ENCODE data around the gene ASB6. TPM values are rescaled to one million over a fixed set of nuclear protein-coding genes. Genes with fewer than 3 reads are reported as not detected.
A peak's percentile ranks its signal among the peaks of the same experiment; 100 is the strongest.

The ASB6 gene
- total RNA-seq: 9.3 TPM
- long read RNA-seq, transcript ASB6-201 (6 exons, 2,330 nt): major isoform, 13 of 16 reads
- long read RNA-seq, partial matches to known transcripts: 0 of 16 reads
- long read RNA-seq, other reads (novel, unspliced or antisense): 3 of 16 reads

GRCh38 chr9:129641750-129642585, at the start of gene ASB6:
Gene ASB6 (minus strand): TSS chr9:129642151. CDS start chr9:129641999, 152 bp downstream.
- DNase-seq (ENCODE audit: missing footprints) (peak; percentile 99), ATAC-seq (peak; percentile 96)
- intact Hi-C loops (cut with DNase I): loop anchor here (2.0 to 5.0 kb wide), 2 partner anchors 95 to 141 kb away; no protein-coding TSS in a partner anchor

GRCh38 chr9:129688285-129689043, 46.5 kb upstream of the ASB6 start:
- DNase-seq (ENCODE audit: missing footprints) (peak; percentile 20), ATAC-seq (no peak)

DNA sequence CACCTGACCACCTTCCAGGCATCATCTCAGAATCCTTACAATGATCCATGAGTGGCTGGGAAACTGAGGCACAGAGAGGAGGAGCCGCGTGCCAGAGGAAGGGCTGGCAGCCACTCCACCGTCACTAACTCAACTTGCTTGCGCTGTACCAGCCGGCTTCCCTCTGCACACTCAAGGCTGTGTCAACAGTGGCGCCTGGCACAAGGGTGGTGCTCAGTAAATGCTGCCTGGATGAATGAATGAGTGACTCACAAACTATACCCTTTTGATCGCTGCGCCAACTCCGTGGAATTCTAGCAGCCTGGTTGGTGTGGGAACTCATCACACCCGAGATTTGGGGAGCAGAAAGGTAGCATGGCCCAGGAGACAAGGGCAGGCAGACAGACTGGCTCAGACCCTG, 45.4 kb upstream of the ASB6 start:
- DNase-seq (ENCODE audit: missing footprints) (no peak), ATAC-seq (no peak)
- intact Hi-C loops (cut with DNase I): no loop called here

More at GRCh38 chr9:129688285-129689043, 46.5 kb upstream of the ASB6 start:
- intact Hi-C loops (cut with DNase I): no loop called here

- no peak for ATAC-seq
- intact Hi-C loops (cut with DNase I): no loop called here
- no peak for DNase-seq (ENCODE audit: missing footprints)
Measured at GRCh38 chr9:129686736-129687135, 44.8 kb upstream of the ASB6 start.

- DNase-seq (ENCODE audit: missing footprints) (no peak), ATAC-seq (no peak)
- intact Hi-C loops (cut with DNase I): no loop called here
Measured at GRCh38 chr9:129685933-129686259, 43.9 kb upstream of the ASB6 start.

DNA sequence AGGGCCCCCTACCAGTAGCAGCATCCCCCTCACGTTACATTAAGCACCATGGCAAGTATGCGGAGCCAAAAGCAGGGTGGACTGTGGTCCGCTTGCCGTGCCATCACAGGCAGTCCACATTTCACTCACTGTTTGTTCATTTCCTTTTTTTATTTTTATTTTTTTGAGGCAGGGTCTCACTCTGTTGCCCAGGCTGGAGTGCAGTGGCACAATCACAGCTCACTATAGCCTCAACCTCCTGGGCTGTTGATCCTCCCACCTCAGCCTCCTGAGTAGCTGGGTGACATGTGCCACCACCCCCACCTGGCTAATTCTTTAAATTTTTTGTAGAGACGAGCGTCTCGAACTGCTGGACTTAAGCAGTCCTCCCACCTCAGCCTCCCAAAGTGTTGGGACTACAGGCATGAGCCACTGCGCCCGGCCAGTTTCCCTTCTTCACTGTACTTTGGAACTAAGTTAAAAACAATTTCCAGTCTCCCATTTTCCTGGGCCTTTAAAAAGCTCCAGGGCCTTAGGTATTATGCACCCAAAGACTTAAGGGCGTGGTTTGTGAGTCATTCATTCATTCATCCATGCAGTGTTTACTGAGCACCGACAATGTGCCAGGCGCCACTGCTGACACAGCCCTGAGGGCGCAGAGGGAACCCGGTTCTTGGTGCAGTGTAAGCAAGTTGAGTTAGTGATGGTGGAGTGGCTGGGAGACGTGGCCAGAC, 43.4 kb upstream of the ASB6 start:
- ATAC-seq (no peak), DNase-seq (ENCODE audit: missing footprints) (no peak)
- intact Hi-C loops (cut with DNase I): no loop called here

GRCh38 chr9:129682381-129682780, 40.4 kb upstream of the ASB6 start:
- DNase-seq (ENCODE audit: missing footprints) (no peak), ATAC-seq (no peak)
- intact Hi-C loops (cut with DNase I): no loop called here

GRCh38 chr9:129681924-129682323, 40.0 kb upstream of the ASB6 start:
- intact Hi-C loops (cut with DNase I): no loop called here
- ATAC-seq (no peak), DNase-seq (ENCODE audit: missing footprints) (peak; percentile 16)

- DNase-seq (ENCODE audit: missing footprints) (no peak), ATAC-seq (no peak)
- intact Hi-C loops (cut with DNase I): no loop called here
Measured at GRCh38 chr9:129679537-129679936, 37.6 kb upstream of the ASB6 start.

GRCh38 chr9:129678844-129679243, 36.9 kb upstream of the ASB6 start:
- DNase-seq (ENCODE audit: missing footprints) (no peak), ATAC-seq (no peak)
- intact Hi-C loops (cut with DNase I): no loop called here

DNA sequence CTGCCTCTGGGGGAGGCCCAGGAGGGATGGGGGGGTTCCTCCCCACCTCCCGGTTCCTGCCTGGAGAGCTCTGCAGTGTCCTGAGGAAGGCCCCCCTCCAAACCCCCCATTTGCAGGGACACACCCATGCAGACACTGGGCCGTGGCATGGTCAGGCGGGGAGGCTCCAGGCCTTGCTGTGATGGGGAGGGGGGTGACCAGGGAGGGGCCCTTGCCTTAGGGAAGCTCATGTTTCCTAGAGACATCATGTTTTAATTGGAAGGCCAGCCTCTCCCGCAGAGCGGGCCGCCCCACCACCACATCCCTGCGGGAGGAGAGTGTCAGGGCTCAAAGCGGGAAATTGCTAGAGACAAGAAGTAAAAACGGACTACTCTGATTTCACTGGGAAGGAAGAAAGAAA, 35.5 kb upstream of the ASB6 start:
- intact Hi-C loops (cut with DNase I): no loop called here
- no peak for ATAC-seq
- no peak for DNase-seq (ENCODE audit: missing footprints)

- intact Hi-C loops (cut with DNase I): no loop called here
- DNase-seq (ENCODE audit: missing footprints): no peak
- peak; percentile 32 for ATAC-seq
Measured at GRCh38 chr9:129676975-129677374, 35.0 kb upstream of the ASB6 start.

- intact Hi-C loops (cut with DNase I): no loop called here
- ATAC-seq: no peak
- DNase-seq (ENCODE audit: missing footprints): no peak
Measured at GRCh38 chr9:129676287-129676686, 34.3 kb upstream of the ASB6 start.

DNA sequence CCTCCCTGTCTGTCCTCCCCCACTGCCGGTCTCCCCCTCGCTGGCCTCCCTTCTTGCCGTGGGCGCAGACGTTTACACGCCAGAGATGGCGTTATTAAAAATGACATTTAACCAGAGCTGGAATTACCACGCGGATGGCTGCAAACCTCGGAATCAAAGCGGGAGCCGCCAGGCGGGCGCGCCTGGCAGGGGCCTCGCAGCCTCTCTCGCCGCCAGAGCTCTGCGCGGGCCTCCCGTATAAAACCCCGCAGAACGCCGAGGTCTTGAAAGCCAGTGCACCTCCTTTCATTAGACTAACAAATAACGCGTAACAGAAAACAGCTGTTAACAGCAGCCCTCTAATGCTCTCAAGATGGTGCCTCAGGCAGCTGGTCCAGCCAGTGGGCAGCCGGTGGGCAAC, 33.7 kb upstream of the ASB6 start:
- ATAC-seq: no peak
- intact Hi-C loops (cut with DNase I): no loop called here
- no peak for DNase-seq (ENCODE audit: missing footprints)

GRCh38 chr9:129674229-129674628, 32.3 kb upstream of the ASB6 start:
- ATAC-seq (no peak), DNase-seq (ENCODE audit: missing footprints) (no peak)
- intact Hi-C loops (cut with DNase I): no loop called here

GRCh38 chr9:129673602-129674001, 31.7 kb upstream of the ASB6 start:
- ATAC-seq (no peak), DNase-seq (ENCODE audit: missing footprints) (no peak)
- intact Hi-C loops (cut with DNase I): no loop called here

DNA sequence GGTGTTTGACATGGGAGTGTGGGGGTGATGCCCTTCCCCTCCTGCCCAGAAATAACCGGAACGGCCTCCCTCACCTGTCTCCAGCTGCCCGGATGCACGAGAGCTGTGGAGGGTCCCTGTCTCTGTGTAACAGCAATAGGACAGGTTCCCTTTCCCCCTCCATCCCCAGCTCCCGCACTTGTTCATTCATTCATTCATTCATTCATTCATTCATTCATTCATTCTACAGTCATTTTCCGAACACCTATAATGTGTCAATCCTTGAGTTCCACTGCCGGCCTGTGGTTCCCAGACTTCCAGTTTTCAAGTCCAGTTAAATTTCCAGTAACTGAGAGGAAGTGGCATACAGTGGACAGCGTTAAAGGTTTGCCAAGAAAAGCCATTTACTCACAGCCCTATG, 30.8 kb upstream of the ASB6 start:
- no peak for ATAC-seq
- DNase-seq (ENCODE audit: missing footprints): no peak
- intact Hi-C loops (cut with DNase I): no loop called here

DNA sequence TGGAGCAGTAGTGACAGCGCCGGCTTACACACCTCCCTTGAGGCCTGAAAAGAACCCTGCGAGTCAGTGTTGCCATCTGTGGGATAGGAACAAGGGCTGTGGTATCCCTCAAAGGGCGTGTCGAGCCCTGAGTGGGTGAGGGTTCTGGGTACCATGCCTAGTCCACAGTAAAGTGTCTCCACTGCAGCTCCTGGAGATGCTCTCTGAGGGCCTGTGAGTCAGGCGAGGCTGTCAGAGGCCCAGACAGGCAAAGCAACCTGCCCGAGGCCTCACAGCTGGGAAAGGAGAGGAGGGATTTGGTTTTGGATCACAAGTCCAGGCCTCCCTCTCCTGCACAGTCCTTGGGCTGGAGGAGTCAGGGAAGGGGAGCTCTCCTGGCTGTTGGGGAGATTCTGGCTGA, 29.6 kb upstream of the ASB6 start:
- DNase-seq (ENCODE audit: missing footprints): no peak
- ATAC-seq: no peak

GRCh38 chr9:129671065-129671464, 29.1 kb upstream of the ASB6 start:
- intact Hi-C loops (cut with DNase I): no loop called here
- DNase-seq (ENCODE audit: missing footprints) (no peak), ATAC-seq (no peak)

More for the DNA sequence above, 29.6 kb upstream of the ASB6 start:
- intact Hi-C loops (cut with DNase I): no loop called here

Measured in Right ventricle myocardium inferior (tissue), 1 donor.